ENCODE results near the gene TANGO2.

Gene TANGO2

DNA sequence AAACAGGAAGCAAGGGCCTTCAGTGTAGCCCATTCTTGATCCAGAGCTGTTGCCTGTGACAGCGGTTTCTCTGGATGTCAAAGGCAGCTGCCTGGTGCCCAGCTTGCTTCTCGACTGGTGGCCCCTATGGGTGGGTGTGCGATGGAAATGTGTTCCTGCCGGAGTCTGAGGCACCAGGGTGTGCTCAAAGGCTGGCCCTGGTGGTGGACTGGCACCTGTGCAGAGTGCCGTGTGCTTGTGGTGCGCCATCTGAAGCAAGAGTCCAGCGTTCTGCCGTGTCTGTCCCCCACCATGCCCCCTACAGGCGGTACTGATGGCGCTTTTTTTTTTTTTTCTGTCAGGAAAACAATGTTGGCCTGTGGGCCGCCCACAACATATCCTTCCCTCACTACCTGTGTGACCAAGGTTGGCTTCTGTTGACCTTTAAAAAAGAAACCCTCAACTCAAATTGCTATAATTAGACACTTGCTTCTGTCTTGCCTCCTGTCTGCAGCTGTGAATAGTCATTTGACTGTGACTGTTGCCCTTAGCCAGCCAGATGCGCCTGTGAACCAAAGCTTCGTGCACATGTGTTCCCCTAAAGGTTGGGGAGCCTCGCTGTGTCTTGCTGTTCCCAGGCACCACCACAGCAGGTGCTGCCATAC, 90.3 kb downstream of the TANGO2 start:
- TF ChIP-seq ZNF384 (IDR thresholded peaks at IDR 0.05) (peak; percentile 95), ELF4 (IDR thresholded peaks at IDR 0.05) (no peak)
- peak; percentile 75 for DNase-seq (ENCODE audit: extremely low spot score)
- ChIA-PET CTCF (interaction anchor here (0.6 to 1.5 kb wide), 4 partner anchors 8 to 28 kb away, joined by 3 to 8 read pairs (median 4); no protein-coding TSS in a partner anchor), POLR2A (interaction anchor here (1.2 to 3.8 kb wide), 2 partner anchors 17 to 32 kb away, joined by 5 to 15 read pairs; partner anchors contain the start of gene DGCR8)

DNA sequence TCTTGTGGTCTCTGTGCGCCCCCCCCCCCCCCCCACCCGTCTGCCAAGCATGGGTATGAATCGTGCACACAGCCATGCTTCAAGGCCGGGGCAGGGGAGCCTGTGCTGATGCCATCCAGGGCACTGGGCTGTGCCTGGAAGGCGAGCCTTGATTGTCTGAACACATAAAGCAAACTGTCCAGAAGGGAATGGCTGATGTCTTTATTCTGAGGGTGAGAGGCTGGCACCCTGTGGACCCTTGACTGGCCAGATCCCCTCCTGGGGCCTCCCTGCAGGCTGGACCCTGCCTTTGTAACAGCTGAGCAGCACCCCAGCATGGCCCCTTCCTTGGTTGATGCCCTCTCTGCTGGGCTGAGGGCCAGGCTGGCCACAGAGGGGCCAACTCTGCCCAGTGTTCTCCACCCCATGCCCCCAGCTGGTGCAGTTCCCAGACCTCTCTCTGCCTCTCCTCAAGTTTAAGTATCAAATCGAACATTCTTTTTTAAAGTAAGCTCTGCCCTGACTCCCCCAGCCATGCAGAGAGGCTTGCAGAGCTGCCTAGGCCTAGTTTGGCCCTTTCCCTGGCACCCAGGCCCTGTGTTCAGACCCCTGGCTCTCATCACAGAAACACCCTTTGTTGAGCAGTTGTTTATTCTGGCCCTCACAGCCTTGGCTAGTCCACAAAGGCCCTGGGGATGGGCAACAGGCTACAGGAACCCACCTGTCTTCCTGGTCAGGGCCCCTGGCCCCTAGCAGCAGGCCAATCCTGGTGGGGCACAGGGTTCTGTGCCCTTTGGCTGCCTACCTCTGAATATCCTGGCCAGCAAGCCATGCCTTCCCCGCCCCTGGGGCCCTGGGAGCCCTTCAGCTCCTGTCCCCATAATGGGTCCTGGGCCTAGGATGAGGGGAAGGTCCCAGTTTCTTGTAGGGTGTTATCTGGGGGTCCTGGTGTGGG, 91.0 kb downstream of the TANGO2 start:
- no peak for DNase-seq (ENCODE audit: extremely low spot score)
- POLR2A ChIA-PET, result interaction anchor here (0.6 to 3.8 kb wide), 5 partner anchors 12 to 169 kb away, joined by 3 to 15 read pairs (median 4); partner anchors contain the start of gene DGCR8
- TF ChIP-seq SUZ12 (IDR thresholded peaks at IDR 0.05) (no peak), BHLHE40 (IDR thresholded peaks at IDR 0.05; ENCODE audit: borderline replicate concordance) (no peak)
- CTCF ChIA-PET, result interaction anchor here (0.5 to 1.5 kb wide), 3 partner anchors 13 to 98 kb away, joined by 3 to 5 read pairs (median 3); no protein-coding TSS in a partner anchor

DNA sequence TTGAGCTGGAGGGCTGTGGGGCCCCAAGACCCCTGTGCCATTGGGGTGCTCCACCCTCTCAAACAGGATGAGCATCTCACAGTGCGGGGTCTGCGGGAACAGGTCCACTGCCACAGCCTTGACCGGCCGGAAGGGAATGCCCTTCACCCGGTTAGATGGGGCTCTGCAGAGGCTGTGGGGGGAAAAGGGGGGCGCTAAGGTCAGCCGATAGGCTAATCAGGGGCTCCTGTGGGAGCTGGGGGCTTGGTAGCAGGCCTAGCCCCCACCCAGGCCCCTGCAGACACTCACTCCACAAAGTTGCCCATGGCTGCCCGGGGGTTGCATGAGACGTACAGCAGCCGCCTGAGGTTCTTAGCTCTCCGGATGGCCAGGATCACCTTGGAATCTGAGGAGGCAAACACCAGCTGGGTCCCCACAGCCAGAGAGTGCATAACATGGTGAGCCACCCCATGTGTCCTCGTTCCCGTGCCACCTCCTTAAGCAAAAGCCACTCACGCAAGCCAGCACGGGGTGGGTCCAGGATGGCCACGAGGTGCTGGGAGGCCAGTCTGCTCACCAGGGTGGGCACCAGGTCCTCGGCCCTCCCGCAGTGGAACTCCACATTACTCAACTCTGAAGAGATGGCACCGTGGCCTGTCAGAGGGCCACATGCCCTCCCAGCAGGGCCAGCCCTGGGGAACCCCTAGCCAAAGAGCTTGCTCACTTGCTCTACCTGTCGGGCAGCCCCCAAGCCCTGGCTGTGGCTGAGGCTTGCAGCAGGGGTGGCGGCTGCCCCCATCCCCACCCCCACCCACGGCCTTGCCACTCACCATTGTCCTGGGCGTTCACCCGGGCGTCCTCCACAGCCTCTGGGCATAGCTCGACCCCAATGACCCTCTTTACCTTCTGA, 92.0 kb downstream of the TANGO2 start:
- POLR2A ChIA-PET, result interaction anchor here (0.6 to 3.8 kb wide), 7 partner anchors 11 to 170 kb away, joined by 3 to 15 read pairs (median 4); partner anchors contain the start of gene DGCR8
- CTCF ChIA-PET, result interaction anchor here (1.0 kb wide), 1 partner anchor 99 kb away, joined by 5 read pairs; no protein-coding TSS in a partner anchor
- TF ChIP-seq HDGF (IDR thresholded peaks at IDR 0.05; ENCODE audit: borderline replicate concordance) (no peak), FOXM1 (IDR thresholded peaks at IDR 0.05; ENCODE audit: borderline replicate concordance) (no peak), SUZ12 (IDR thresholded peaks at IDR 0.05) (no peak), ARNT (IDR thresholded peaks at IDR 0.05) (no peak; the same call in 1 of the 2 replicates), SP1 (IDR thresholded peaks at IDR 0.05) (no peak), ZNF384 (IDR thresholded peaks at IDR 0.05) (no peak)
- TF ChIP-seq, protein P1, sequence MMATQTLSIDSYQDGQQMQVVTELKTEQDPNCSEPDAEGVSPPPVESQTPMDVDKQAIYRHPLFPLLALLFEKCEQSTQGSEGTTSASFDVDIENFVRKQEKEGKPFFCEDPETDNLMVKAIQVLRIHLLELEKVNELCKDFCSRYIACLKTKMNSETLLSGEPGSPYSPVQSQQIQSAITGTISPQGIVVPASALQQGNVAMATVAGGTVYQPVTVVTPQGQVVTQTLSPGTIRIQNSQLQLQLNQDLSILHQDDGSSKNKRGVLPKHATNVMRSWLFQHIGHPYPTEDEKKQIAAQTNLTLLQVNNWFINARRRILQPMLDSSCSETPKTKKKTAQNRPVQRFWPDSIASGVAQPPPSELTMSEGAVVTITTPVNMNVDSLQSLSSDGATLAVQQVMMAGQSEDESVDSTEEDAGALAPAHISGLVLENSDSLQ (IDR thresholded peaks at IDR 0.05), result no peak

DNA sequence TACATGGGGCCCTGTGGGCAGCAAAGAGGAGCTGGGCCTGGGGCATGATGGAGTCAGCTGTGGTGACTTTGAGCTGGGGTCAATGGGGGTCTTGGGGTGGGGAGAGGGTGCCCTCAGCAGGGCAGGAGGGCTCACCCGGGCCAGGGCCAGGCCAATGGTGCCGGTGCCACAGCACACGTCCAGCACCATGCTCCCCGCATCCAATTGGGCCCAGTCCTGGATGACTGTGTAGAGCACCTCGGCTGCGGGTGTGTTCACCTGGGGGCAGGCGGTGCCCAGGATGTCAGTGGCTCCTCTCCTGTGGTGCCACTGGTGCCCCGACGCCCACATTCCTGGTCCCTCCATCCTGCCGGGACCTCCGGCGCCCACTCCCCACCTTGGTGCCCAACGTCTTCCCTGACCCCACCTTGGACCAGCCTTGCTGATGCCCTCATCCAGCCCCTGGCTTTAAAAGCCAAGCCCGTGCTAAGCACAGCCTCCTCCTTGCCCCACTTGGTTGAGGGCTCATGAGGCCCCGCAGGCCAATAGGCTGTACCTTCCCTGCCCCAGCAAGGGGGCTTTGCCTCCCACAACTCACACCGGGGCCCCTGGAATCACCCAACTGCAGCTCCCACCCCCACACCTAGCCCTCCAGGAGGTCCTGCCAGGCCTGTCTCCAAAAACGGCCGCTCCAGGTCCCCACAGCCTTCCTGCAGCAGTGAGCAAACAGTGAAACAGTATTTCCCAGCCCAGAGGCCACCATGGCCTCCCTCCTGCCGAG, 92.8 kb downstream of the TANGO2 start:
- TF ChIP-seq ZNF384 (IDR thresholded peaks at IDR 0.05) (no peak), CTBP1 (IDR thresholded peaks at IDR 0.05; ENCODE audit: borderline replicate concordance) (no peak), TARDBP (IDR thresholded peaks at IDR 0.05) (no peak), L3MBTL2 (conservative IDR thresholded peaks at IDR 0.05) (no peak), FOXA1 (IDR thresholded peaks at IDR 0.05) (no peak), ARNT (IDR thresholded peaks at IDR 0.05) (no peak), SP1 (IDR thresholded peaks at IDR 0.05) (no peak)
- TF ChIP-seq, protein P1 (IDR thresholded peaks at IDR 0.05), result no peak
- POLR2A ChIA-PET, result interaction anchor here (1.1 to 3.8 kb wide), 3 partner anchors 16 to 34 kb away, joined by 3 to 15 read pairs (median 4); partner anchors contain the start of gene DGCR8
- CTCF ChIA-PET, result no interaction called here
- DNase-seq (ENCODE audit: extremely low spot score), result no peak

More for the DNA sequence above, 92.0 kb downstream of the TANGO2 start:
- DNase-seq (ENCODE audit: extremely low spot score), result no peak

DNA sequence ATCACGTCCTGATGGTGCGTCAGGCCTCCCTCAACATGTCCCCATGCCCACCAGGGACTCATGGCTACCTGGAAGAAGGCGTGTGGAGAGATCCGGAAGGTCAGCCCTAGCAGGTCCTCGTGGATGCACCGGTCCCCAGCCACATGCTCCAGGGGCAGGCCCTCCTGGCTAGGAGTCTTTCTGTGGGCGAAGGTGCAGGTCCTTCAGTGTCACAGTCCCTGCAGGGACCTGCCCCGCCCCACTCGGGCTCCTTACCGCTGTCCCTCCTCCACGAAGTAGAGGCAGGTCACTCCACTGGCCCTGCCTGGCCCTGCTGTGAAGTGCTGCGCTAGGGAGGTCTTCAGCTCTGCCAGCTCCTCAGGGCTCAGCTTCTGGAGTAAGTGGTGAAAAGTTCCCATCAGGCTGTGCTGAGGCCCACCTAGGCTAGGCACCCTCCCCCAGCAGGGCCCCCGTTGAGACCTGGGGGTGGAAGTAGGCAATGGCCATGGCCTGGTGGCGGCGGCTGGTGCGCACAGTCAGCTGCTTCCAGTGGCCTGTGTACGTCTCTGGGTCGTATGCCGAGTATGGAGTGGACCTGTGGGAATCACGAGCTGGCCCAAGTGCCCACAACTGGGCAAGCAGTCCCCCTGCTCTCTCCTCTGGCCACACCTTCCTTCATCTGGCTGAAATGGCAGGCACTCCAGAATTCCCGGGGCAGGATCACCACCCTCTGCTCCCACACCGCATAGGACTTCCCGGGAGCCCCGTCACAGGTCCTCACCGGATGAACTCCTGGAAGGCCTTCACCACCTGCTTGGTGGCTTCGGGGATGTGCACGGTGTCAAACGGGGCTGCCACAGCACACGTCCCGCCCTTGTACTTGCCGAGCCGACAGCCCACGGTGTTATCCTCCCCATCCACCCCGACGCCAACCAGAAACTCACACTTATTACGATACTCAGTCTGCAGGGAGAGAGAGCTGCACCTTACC, 93.9 kb downstream of the TANGO2 start:
- no peak for TF ChIP-seq CTBP1 (IDR thresholded peaks at IDR 0.05; ENCODE audit: borderline replicate concordance)
- TF ChIP-seq FOXK2 (IDR thresholded peaks at IDR 0.05), result no peak
- TF ChIP-seq FOXM1 (IDR thresholded peaks at IDR 0.05; ENCODE audit: borderline replicate concordance), result no peak
- no peak for TF ChIP-seq SUZ12 (IDR thresholded peaks at IDR 0.05)
- TF ChIP-seq NFRKB (IDR thresholded peaks at IDR 0.05), result no peak
- no peak for TF ChIP-seq TARDBP (IDR thresholded peaks at IDR 0.05)
- TF ChIP-seq LEF1 (IDR thresholded peaks at IDR 0.05; ENCODE audit: borderline replicate concordance), result no peak
- TF ChIP-seq ZNF384 (IDR thresholded peaks at IDR 0.05), result no peak
- POLR2A ChIA-PET, result interaction anchor here (1.0 to 1.3 kb wide), 2 partner anchors 15 to 35 kb away, joined by 4 read pairs; partner anchors contain the start of gene DGCR8
- DNase-seq (ENCODE audit: extremely low spot score), result no peak
- CTCF ChIA-PET, result interaction anchor here (0.6 kb wide), 1 partner anchor 20 kb away, joined by 3 read pairs; no protein-coding TSS in a partner anchor
